IPS-18c (cell line): Measurements from ENCODE around the gene NRIP1.
A peak's percentile ranks its signal among the peaks of the same experiment; 100 is the strongest.

Experiments
- H3K4me3 ChIP-seq: 2 replicates; pipeline ENCODE4 v1.7.0; 2013; ENCODE audit warnings: low read depth, mild to moderate bottlenecking, low read length, moderate library complexity; ENCODE audit not compliant: insufficient read depth
- H3K9me3 ChIP-seq: one replicate; pipeline ENCODE4 v1.6.1; 2013; ENCODE audit warnings: mild to moderate bottlenecking, low read length, moderate library complexity; ENCODE audit not compliant: control insufficient read depth, insufficient read depth

The NRIP1 gene

GRCh38 chr21:15077529-15078145 lies 12.8 kb upstream of the NRIP1 start:
- H3K4me3 ChIP-seq, result no peak overlapping the region
- H3K9me3 ChIP-seq, result no peaks in the 10 kb centered on the region

GRCh38 chr21:15076730-15077129 lies 11.9 kb upstream of the NRIP1 start:
- H3K9me3 ChIP-seq, result no peaks in the 10 kb centered on the region
- no peak overlapping the region for H3K4me3 ChIP-seq

GRCh38 chr21:15071009-15071408 lies 6.2 kb upstream of the NRIP1 start:
- Histone ChIP-seq H3K9me3 (no peaks in the 10 kb centered on the region), H3K4me3 (no peak overlapping the region)

GRCh38 chr21:15066123-15066575 lies 1.3 kb upstream of the NRIP1 start:
- H3K9me3 ChIP-seq, result no peaks in the 10 kb centered on the region
- peak overlapping the region; percentile 72; the same call in 1 of the 2 replicates for H3K4me3 ChIP-seq

GRCh38 chr21:15065392-15066122 lies 757 bp upstream of the NRIP1 start:
- Histone ChIP-seq H3K9me3 (no peaks in the 10 kb centered on the region), H3K4me3 (peak overlapping the region; percentile 72)

GRCh38 chr21:15063814-15064575 lies 805 bp downstream of the NRIP1 start:
- peak overlapping the region; percentile 72 for H3K4me3 ChIP-seq
- no peaks in the 10 kb centered on the region for H3K9me3 ChIP-seq

GRCh38 chr21:15063081-15063813 lies 1.6 kb downstream of the NRIP1 start:
- no peaks in the 10 kb centered on the region for H3K9me3 ChIP-seq
- peak overlapping the region; percentile 72 for H3K4me3 ChIP-seq

- no peaks in the 10 kb centered on the region for H3K9me3 ChIP-seq
- H3K4me3 ChIP-seq, result peak overlapping the region; percentile 50; the same call in 1 of the 2 replicates
These were observed 2.2 kb downstream of the NRIP1 start for GRCh38 chr21:15062606-15062965.

- H3K4me3 ChIP-seq, result no peak overlapping the region
These were observed 2.8 kb downstream of the NRIP1 start for GRCh38 chr21:15061747-15062605.

GRCh38 chr21:15061279-15061678 lies 3.5 kb downstream of the NRIP1 start:
- Histone ChIP-seq H3K4me3 (no peak overlapping the region), H3K9me3 (no peaks in the 10 kb centered on the region)

More at GRCh38 chr21:15061747-15062605, 2.8 kb downstream of the NRIP1 start:
- H3K9me3 ChIP-seq, result no peaks in the 10 kb centered on the region

- Histone ChIP-seq H3K9me3 (no peaks in the 10 kb centered on the region), H3K4me3 (no peak overlapping the region)
These were observed 4.1 kb downstream of the NRIP1 start for GRCh38 chr21:15060543-15061175.

GRCh38 chr21:15059397-15059796 lies 5.4 kb downstream of the NRIP1 start:
- H3K9me3 ChIP-seq, result no peaks in the 10 kb centered on the region
- no peak overlapping the region for H3K4me3 ChIP-seq

GRCh38 chr21:15058854-15059263 lies 5.9 kb downstream of the NRIP1 start:
- H3K9me3 ChIP-seq, result no peaks in the 10 kb centered on the region
- no peak overlapping the region for H3K4me3 ChIP-seq

- Histone ChIP-seq H3K4me3 (no peak overlapping the region), H3K9me3 (no peaks in the 10 kb centered on the region)
These were observed 7.5 kb downstream of the NRIP1 start for GRCh38 chr21:15057285-15057684.

GRCh38 chr21:15054606-15055239 lies 10.1 kb downstream of the NRIP1 start:
- Histone ChIP-seq H3K4me3 (no peak overlapping the region), H3K9me3 (no peaks in the 10 kb centered on the region)

- Histone ChIP-seq H3K9me3 (no peaks in the 10 kb centered on the region), H3K4me3 (no peak overlapping the region)
These were observed 10.7 kb downstream of the NRIP1 start for GRCh38 chr21:15054089-15054488.
